GM12875 (cell line): Measurements from ENCODE around the gene GOLGA6D.
"Not testable (repeated sequence)": the region's sequence is repeated elsewhere in the genome, so short reads cannot be mapped to it uniquely, and the experiment has no call there.

Experiments used
- H3K4me3 ChIP-seq: one replicate; pipeline ENCODE4 v1.5.1; 2011; ENCODE audit warnings: low read depth, low read length, control low read depth
- TF ChIP-seq, protein P1 (sequence below): IDR thresholded peaks from 2 replicates; pipeline ENCODE4 v1.5.1; 2011; ENCODE audit warnings: low read depth, mild to moderate bottlenecking, control low read depth, inconsistent platforms, low read length, moderate library complexity, borderline replicate concordance; ENCODE audit not compliant: insufficient read depth

Gene GOLGA6D

DNA sequence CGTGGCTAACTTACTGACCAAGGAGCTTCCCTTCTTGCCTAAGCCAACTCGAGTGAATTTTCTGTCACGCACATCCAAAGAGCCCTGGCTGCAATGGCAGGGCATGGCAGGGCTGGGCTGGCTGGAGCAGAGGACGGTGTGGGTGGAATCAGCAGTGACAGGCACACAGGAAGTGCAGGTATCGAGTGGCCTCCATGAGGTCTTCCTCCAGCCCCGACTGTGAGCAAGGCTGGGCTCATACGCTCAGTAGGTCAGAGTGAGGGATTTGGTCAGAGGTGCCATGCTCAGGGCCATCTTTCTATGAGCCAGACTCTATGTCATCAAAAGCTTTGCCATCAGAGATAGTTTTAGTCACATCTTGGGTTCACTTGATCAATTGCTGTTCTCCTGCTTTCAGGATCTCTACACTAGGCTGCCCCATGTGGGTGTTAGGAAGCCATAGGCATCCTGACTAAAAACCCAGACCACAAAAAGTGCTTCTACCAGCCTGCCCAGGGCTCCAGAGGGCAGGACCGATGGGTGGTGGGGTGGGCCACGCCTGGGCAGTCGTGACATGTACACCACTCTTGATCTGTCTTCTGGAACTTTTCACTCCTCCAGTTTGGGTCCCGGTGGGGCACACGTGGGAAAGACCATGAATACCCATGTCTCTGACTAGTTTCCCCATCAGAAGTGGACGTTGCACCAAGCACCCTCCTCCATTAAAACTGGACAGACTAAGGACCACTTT is 30.6 kb downstream of the GOLGA6D start:
- TF ChIP-seq, protein P1, sequence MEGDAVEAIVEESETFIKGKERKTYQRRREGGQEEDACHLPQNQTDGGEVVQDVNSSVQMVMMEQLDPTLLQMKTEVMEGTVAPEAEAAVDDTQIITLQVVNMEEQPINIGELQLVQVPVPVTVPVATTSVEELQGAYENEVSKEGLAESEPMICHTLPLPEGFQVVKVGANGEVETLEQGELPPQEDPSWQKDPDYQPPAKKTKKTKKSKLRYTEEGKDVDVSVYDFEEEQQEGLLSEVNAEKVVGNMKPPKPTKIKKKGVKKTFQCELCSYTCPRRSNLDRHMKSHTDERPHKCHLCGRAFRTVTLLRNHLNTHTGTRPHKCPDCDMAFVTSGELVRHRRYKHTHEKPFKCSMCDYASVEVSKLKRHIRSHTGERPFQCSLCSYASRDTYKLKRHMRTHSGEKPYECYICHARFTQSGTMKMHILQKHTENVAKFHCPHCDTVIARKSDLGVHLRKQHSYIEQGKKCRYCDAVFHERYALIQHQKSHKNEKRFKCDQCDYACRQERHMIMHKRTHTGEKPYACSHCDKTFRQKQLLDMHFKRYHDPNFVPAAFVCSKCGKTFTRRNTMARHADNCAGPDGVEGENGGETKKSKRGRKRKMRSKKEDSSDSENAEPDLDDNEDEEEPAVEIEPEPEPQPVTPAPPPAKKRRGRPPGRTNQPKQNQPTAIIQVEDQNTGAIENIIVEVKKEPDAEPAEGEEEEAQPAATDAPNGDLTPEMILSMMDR: no peak
- no peak overlapping the region for H3K4me3 ChIP-seq

DNA sequence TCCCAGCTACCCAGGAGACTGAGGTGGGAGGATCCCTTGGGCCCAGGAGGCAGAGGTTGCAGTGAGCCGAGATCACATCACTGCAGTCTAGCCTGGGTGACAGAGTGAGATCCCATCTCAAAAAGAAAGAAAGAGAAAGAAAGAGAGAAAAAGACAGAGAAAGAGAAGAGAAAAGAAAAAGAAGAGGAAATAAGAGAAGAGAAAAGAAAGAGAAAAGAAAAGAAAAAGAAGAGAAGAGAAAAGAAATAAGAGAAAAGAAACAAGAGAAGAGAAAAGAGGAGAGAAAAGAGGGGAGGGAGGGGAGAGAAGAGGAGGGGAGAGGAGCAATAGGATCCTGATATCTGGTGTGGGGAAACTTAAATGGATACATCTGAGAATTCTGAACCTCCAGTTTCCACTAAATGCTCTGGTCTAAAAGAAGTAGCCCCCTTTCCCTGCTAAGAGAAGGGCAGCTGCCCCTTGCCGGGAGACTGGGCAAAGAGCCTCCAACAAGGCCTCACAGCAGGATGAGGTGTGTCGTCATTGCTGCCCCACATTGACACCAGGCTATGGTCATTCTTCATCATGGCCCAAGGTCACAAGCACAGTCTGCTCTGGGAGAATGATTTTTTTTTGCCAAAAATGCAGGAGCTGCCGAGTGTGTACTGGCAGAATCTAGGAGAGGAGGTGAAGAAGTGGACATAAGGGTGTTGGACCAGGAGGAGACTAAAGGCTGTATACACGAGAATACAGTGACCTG is 32.1 kb downstream of the GOLGA6D start:
- H3K4me3 ChIP-seq: no peak overlapping the region
- TF ChIP-seq, protein P1: no peak

DNA sequence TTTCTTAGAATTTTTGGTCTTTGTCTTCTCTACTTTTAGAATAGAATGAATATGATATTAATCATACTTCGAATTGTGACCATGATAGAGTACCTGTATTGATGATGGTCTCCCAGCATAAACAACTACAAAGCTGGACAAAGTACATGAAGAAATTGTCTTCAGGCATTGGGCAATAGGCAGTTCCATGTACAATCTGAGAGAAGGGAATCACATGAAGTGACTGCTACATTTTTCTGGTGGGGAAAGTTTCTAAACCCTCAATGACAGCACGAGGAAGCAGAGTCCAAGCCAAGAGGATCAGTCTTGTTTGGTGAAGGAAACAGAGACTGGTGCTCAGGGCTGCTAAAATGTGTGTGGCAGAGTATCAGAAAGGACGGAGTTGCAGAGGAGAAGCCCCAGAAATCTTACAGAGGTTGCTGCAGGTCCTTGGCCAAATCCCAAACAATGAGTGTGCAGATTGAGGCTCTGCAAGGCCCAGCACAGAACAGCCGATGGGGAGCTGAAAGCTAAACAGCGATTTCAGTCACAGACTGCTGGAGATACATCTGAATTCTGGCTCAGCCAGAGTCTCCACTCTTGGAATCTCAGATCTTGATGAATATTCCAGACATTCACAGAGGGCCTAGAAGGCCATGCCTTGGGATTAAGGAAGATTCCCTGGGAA is 36.7 kb downstream of the GOLGA6D start:
- not testable (repeated sequence) for H3K4me3 ChIP-seq

DNA sequence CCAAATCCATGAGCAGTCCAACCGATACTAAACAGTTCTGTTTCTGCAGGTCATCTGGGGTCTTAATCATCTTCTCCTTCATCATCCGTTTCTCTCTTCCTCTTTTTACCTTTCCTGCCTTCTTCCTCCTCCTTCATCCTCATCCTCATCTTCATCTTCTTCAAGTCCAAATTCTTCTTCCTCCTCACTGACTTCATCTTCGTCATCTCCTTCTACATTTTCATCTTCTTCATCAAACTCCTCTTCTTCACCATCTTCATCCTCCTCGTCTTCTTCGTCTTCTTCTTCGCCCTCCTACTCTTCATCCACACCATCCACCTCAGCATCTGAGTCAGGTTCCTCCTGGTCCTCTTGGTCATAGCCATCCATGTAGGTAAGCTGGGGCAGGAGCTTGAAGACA is 39.1 kb downstream of the GOLGA6D start:
- TF ChIP-seq, protein P1: no peak
- H3K4me3 ChIP-seq: no peak overlapping the region

DNA sequence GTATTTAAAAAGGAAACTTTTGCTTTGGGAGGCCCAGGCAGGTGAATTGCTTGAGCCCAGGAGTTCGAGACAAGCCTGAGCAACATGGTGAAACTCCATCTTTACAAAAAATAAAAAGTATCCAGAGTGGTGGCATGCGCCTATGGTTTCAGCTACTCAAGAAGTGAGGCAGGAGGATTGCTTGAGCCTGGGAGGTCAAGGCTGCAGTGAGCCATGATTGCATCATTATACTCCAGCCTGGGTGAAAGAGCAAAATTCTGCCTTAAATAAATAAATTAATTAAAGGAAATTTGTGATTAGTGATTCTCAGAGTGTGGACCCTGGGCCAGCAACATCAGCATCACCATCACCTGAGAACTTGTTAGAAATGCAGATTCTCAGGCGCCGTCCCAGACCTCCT is 43.3 kb downstream of the GOLGA6D start:
- TF ChIP-seq, protein P1: no peak
- H3K4me3 ChIP-seq: no peak overlapping the region

DNA sequence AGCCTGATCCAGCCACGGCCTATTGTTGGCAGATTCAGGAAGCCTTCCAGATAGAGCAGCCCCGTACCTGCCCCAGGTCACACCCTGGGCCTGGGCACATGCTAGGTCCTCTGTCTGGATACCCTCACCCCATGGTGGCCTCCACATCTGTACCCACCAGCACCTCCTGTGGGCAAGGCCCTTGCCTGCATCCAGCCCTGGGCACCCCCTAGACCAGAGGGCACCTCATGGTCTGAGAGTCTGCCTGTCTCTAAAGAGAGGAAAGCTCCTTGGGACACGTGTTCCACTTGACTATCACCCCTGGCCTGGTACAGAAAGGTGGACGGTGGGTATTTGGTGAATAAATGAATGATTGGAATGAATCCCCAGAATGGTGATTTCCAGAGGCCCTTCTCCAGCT is 44.4 kb downstream of the GOLGA6D start:
- H3K4me3 ChIP-seq: no peak overlapping the region
- TF ChIP-seq, protein P1: no peak

DNA sequence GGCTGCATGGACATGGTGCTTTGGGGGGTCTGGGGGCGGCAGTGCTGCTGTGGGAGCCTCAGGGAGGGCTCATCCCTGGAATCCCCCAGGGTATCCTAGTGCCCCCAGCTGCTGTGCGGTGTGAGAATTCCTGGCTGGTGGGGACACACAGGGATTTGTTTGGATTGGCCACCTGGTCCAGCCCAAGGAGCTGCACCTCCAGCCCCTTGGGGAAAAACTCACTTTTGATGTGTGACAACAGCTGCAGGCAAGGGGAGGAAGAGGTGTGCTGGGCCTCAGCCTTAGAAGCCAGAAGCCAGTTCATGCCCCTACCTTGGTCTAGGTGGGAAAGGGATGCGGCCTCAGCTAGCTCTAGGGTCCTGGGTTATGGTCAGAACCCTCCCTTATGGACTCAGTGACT is 44.9 kb downstream of the GOLGA6D start:
- TF ChIP-seq, protein P1: no peak
- H3K4me3 ChIP-seq: no peak overlapping the region
